ENCODE data around the gene PRR23E.

Gene PRR23E

DNA sequence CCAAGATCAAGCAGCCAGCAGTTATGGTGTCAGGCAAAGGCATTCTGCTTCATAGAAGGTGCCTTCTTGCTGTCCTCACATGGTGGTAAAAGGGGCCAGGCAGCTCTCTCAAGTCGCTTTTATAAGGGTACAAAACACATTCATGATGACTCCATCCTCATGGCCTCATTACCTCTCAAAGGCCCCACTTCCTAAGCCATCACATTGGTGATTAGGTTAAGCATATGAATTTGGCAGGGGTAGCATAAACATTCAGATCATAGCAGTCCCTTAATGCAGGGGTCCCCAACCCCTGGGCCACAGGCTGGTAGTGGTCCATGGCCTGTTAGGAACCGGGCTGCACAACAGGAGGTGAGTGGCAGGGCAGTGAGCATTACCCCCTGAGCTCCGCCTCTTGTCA, 42.8 kb downstream of the PRR23E start:
- FAIRE-seq = no peak

DNA sequence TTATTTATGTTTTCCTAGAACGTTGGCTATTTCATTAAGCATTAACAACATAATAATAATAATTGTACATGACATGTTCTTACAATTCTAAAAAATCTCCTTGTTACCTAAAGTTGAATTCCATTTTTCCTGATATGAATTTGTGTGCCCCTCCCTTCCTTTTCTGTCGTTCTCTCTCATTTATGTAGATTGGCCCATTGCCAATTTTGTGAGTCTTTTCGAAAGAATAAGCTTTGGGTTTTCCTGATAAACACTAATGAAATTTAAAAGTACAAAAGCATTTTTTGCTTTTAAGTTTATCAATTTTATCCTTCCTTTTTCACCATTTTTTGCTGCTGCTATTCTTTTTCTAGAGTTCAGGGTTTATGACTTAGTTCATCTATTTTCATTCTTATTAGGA, 44.9 kb downstream of the PRR23E start:
- no peak for FAIRE-seq

DNA sequence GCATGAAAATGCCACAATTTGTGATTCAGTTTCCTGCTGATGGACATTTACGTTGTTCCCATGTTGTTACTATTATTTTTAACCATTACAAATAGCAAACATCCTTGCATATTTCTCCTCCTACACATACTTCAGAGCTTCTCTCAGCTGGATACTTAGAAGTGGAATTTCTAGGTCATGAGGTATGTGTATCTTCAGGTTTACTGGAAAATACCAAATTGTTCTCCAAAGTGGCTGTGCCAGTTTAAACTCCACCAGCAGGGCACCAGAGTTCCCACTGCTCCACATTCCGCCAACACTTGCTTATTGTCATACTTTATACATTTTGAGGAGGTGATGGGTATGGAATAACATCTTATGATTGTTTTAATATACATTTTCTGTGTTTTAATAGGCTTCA, 45.7 kb downstream of the PRR23E start:
- no peak for FAIRE-seq

DNA sequence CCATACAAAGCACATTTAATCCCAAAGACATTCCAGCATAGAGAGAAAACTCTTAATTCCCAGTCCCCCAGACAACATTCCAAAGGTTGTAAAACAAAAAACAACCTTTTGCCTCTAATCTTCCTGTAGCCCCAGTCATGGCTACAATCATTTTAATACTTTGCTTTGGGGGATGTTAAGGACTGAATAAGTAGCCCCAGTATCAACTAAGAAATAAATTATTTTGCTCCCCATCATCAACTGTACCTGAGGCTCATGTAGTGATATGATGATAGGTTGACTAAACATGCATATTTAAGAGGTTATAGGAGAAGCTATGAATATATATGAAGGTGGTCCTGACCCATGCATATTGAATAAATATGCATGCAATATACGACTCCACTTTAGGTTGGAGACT, 54.4 kb downstream of the PRR23E start:
- no peak for FAIRE-seq
